Mesenteric fat pad (tissue), 1 donor: Measurements from ENCODE around the gene FKBP8. TPM values are rescaled to one million over a fixed set of nuclear protein-coding genes. Genes with fewer than 3 reads are reported as not detected.
A peak's percentile ranks its signal among the peaks of the same experiment; 100 is the strongest.

Experiments
- DNase-seq: peaks from one replicate; pipeline ENCODE4 v3.0.0-alpha.2; 2020; ENCODE audit warnings: low spot score
- total RNA-seq: library from RNA; stranded (reverse); fragmentation: NEBNext Ultra II Directional; extraction: Animal tissue kit (Norgen Biotek cat#: 25700); gene quantifications from one replicate; pipeline ENCODE4 v1.2.1, GENCODE V29; 2021
- donor health status: DM: yes; HTN: yes; CAD: no.

The FKBP8 gene
- total RNA-seq, 1 donor from 2014 or later = 176 TPM

DNA sequence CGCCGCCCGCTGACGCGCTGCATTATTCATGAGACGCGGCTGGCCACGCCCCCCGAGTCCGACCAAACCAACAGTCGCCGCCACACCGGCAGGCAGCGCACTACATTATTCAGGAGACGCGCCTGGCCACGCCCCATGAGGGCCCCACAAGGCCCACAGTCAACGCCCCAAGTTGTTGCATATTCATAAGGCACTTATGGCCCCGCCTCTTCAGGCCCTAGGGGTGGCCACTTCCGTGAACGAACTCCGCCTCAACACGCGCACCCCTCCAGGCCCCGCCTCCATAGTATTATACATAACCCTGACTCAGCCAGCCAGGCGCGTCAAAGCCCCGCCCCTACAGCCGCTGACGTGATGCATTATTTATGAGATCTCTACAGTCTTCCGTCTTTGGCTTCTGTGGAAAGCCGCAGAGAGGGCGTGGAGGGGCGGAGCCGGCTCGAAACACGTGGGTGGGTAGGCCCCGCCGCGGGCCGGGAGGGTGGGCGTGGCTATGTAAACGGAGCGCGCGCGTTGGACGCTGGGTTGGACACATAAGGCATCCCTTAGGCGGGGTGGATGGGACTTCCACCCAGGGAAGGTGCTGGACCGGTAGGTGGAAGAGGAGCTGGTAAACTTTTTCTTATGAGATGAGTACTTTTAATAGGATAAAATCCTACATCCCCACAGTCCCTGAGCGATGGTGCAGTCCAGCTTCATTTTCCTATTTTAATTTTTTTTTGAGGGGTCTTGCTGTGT is 21.1 kb downstream of the FKBP8 start:
- DNase-seq = peak; percentile 100

DNA sequence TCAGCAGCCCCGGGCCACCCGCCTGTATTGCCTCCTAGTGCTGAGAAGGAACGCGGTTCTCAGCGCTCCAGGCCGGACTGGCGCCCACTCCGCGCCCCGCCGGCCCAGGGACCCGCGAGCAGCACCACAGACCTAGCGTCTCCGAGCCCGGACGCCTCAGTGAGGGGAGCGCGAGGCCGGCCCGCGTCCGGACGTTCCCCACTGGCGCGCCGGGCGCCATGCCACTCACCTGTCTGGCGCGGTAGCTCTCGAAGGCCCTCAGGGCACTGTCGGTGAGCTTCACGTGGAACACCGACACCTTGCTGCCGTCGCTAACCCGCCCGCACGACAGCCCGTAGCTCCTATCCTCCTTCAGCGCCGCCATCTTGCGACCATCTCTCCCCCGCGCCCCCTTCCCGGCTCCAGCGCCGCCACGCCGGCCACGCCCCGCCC is 21.7 kb downstream of the FKBP8 start, which contains the start of gene ELL:
Gene ELL, minus strand, starts transcription at position 379 of the 432 bp plus-strand sequence. Its CDS starts 15 bp downstream, at position 364.
- DNase-seq = no peak

DNA sequence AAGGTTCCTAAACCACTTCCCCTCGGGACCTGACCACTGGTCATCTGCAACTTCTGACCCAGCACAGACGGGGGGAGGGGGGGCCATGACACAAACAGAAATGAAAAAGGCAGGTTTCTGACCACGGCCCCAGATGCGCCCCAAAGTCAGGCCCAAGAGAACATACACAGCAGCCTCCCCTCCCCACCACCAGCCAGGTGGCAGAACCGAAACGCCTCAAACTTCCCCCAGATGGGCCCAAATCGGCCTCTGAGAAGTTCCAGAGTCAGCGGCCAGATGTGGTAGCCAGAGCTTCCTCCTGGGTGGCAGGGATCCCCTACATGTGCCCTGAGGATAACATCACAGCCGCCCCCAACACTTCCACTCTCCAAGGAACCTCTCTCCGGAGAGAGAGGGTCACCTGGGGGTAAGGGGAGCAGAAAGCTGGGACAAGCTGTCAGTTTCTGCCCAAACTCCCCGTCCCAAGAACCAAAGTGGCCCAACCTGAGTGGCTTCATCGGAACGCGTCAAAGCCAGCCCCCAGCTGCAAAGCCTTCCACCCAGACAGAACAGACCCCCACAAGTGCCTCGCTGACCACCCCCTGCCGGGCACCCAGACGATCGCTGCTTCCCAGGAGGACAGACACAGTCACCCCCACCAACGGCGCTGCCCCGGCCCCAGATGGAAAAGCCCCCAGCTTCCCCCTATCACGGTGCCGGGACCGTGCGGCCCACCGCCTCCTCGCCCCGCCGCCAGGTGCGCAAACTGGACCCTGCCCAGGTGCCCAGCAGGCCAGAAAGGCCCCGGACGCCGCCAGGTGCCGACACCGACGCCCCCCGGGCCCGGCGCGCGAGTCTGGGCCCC is 22.3 kb downstream of the FKBP8 start:
- no peak for DNase-seq

DNA sequence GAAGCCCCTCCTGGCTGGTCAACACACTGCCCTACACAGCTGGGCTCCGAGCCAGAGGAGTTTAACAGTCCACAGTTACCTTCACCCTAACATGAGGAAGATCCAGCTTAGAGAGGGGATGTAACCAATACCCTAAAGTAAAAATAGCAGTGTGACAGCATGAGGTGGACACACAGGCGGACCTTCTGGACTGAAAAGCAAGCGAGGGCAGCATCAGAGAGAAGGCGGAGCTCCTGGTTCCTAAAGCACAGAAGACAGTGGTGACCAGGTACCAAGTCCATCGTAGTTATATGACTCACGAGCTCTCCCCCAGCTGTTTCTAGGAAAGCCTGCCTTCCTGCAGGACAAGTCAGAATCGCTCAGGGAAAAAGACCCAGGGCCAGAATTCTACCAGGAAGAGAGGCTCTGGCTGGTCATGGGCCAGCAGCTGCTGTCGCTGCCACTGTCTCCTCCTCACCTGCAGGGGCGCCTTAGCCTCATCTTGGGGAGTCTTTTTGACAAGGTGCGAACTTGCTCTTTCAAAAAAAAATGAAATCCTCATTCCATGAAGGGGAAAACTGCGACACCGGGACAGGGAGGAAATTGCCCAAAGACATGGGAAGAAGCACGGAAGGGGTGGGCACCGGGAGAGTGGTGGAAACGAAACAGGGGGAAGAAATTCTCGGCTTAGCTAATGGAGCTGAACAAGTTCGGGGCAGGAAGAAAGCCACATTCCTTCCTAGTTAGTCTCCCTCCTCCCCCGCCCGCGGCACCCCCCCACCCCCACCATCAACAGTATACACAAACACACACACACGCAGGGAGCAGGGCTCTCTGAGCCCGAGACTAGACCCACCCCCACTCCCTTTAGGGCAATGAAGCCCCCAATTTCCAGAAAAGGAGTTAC is 23.2 kb downstream of the FKBP8 start:
- no peak for DNase-seq

DNA sequence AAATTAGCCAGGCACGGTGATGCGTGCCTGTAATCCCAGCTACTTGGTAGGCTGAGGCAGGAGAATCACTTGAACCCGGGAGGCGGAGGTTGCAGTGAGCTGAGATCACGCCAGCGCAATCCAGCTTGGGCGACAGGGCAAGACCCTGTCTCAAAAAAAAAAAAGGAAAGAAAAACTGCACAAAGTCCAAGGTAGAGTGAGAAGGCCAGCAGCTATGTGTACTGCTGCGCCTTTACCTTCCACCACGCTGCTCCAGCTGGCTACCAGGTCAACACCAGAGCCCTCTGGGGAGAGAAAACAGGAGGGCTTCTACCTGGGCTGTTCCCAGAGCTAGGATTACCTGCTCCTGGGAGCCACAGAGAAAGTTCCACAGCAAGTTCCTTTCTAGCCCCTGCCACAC is 24.7 kb downstream of the FKBP8 start:
- no peak for DNase-seq

GRCh38 chr19:18517606-18518005 is 25.8 kb downstream of the FKBP8 start:
- DNase-seq = no peak

DNA sequence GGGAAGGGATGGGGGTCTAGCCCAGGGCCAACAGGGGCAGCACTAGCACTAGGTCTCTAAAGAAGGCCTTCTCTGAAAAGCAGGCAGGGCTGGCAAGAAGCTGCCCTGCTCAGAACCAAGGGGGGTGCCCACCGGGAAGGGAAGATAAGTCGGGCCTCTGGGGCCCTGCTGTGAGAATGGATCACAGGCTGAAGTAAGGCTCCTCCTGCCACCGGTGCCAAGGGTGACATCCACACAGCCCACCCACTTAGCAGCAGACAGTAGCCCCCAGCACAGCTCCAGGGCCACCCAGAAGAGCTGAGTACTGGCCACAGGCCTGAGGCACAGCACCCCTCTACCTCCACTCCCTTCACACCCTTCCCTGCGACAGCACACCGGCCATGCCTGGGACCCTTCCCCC is 27.4 kb downstream of the FKBP8 start:
- DNase-seq = no peak

- peak; percentile 95 for DNase-seq
Measured at GRCh38 chr19:18514800-18515682, 28.3 kb downstream of the FKBP8 start.

GRCh38 chr19:18513868-18514267 is 29.5 kb downstream of the FKBP8 start:
- no peak for DNase-seq

GRCh38 chr19:18510216-18510615 is 33.2 kb downstream of the FKBP8 start:
- DNase-seq = no peak

DNA sequence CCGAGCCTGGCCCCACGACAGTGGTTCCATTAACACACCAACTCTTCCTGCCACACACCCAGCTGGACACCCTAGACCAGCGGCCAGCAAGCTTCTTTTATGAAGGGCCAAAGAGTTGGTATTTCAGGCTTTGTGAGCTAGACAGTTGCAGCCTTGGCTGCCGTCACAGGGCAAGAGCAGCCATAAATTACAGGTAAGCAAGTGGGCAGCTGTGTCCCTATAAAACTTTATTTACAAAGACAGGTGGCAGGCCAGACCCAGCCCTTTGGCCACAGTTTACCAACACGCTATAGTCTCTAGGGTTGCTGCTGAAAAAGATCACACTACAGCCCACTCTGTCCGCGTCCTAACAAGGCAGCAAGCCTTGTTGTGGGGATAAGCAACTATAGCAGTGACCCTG is 34.8 kb downstream of the FKBP8 start:
- DNase-seq = no peak

GRCh38 chr19:18507727-18508440 is 35.5 kb downstream of the FKBP8 start:
- no peak for DNase-seq

DNA sequence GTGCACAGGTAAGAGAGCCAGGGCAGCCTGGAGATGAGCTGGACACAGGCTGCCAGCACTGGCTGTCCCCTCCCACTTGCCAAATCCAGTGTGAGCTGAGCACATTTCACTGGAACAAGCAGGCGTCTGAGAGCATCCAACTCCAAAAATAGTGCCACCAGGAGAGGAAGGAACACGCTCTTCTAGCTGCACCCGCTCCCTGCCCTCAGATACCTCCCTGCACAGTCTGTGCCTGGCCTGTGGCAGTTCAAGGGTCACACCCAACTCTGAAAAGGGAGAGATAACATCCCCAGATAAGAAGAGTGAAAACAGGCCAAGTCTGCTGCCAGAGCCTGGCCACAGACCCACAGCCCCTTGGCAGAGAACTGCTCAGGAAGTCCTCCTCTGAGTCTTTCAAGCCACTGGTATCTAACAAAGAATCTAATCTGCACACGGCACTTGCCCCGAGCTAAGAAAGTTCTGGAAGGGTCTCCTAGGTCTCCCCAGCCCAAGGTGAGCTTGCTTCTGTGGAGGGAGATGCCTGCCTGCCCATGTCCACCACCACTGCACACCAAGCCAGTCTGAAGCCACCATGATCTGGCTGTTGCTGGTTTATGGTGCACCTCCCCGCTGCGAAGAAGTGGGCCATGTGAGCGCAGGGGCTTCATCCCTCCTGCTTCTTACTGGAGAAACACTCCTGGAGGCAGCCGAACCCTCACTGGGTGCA is 36.2 kb downstream of the FKBP8 start:
- no peak for DNase-seq

DNA sequence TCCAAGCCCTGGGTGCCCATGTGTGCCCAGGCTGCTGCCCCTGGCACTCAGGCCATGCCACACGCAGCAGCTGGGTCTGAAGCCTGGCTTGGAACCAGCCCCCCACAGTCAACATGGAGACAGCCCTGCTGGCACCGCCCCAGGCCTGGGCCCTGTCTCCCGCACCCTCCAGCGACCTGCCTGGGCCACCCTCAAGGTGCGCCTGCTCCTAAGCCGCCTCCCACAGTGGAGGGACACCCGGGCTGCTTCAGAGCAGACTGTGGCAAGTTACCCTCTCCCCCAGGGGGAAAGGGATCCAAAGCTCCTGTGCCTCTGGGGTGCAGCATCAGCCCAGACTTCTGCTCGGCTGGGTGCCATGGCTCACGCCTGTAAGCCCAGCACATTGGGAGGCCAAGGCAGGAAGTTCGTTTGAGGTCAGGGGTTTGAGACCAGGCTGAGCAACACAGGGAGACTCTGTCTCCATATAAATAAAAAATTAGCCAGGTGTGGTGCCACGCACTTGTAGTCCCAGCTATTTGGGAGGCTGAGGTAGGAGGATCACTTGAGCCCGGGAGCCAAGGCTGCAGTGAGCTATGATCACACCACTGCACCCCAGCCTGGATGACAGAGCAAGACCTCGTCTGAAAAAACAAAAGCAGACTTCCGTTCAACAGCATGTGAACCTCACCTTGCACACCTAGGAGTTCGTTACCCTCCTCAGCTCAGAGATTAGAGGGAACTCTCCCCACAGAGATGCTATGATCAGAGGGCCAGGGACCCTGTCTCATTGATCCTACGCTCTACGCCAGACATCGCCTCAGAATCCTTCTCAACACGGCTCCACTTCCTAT is 37.1 kb downstream of the FKBP8 start:
- DNase-seq = no peak

DNA sequence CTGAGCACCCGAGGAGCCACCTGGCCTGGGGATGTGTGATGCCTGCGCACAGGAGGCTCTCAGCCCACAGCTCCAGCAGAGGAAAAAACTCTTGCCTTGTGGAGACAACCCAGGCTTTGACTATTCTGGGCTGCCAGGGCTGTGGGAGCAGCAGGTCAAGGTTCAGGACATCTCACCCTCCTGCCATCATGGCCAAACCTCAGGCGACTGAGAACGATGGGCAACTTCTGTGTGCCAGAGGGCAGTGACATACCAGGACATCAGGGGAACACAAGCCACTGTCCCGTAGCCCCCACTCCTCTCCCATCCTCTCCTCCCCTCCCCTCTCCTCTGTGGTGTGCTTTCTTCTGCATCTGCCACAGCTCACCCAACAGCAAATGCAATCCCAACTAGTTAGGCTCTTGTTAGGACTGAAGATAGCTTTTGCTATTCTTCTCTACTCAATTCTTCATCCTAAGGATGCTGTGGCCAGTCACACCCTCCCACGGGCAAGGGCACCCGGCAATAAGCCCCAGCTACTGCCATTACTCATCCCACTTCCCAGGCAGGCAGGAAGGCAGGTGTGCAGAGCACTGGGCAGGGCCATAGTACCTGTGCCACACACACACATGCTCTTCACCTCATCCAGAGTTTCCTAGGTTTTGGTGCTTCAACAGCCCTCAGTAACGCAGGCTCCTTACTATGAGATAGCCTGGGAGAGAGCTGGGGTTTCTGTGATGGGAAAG is 38.3 kb downstream of the FKBP8 start:
- no peak for DNase-seq

DNA sequence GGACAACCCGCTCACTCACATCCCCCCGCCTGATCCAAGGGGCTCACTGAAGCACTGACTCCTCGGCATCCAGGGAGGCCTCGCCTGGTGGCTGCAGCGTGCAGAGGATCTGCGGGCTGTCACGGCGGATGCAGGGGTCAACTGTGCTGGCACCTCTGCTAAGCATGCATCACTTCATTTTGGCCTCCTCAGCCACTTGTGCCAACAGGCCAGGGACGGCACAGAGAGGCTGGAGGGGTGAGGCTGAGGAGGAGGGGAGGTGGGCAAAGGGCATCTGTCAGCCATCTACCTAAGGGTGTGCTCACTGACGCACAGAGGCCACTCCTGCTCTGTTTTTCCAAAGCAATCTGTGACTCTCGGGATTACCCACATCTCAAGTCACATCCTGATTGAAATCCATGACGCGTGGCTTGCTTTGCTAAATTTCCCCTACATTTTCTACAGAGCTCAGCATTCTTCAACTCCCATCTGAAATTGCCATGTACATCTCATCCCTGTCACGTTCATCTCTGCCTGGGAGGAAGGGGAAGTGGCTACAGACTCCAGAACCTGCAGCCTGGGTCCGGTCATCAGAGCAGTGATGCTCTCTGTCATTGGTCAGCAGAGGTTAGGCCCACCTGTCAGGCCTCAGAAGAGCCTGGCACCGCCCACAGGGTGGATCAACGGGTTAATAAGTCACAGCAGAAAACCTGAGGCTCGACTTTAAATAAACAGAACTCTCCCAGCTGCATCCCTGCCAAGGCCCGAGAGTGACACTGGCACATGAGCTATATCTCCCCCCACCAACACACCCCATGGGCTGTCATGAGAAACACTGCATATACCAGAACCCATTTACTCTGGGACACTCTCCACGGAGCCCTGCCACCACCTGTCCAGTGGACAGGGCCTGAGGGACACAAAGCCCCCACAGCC is 39.1 kb downstream of the FKBP8 start:
- no peak for DNase-seq
